Fibroblast of lung (primary cell): ENCODE data around the gene DDX25. TPM values are rescaled to one million over a fixed set of nuclear protein-coding genes. Genes with fewer than 3 reads are reported as not detected.

Experiments used
- DNase-seq, 2 donors: peaks; one replicate each; pipeline versions ENCODE4 v3.0.0 to v3.0.0-alpha.2; 2010; ENCODE audit warnings: low read depth in 2 of 2
- H2AFZ ChIP-seq: 2 replicates; pipeline ENCODE4 v1.5.1; 2012; ENCODE audit warnings: low read length, control low read depth, inconsistent platforms
- H3K27ac ChIP-seq: 2 replicates; pipeline ENCODE4 v1.5.1; 2011; ENCODE audit warnings: low read length, control low read depth; ENCODE audit not compliant: insufficient read depth
- H3K27me3 ChIP-seq: 2 replicates; pipeline ENCODE4 v1.5.1; 2011; ENCODE audit warnings: mild to moderate bottlenecking, low read length; ENCODE audit not compliant: control insufficient read depth, insufficient read depth
- H3K36me3 ChIP-seq: 2 replicates; pipeline ENCODE4 v1.5.1; 2011; ENCODE audit warnings: low read length; ENCODE audit not compliant: control insufficient read depth, insufficient read depth
- H3K4me1 ChIP-seq: 2 replicates; pipeline ENCODE4 v1.5.1; 2011; ENCODE audit warnings: low read length; ENCODE audit not compliant: control insufficient read depth, insufficient read depth; ENCODE audit errors: extremely low read depth
- H3K4me2 ChIP-seq: 2 replicates; pipeline ENCODE4 v1.5.1; 2011; ENCODE audit warnings: low read length, control low read depth; ENCODE audit not compliant: insufficient read depth; ENCODE audit errors: extremely low read depth
- H3K4me3 ChIP-seq, 4 experiments: fragments of 200-600 bp in 1 of 4; sonication (generic) in 1 of 4; replicated peaks in 1 of 4; 2 replicates each; pipeline ENCODE4 v1.5.1; 2011 to 2016; ENCODE audit warnings: low read length in 4 of 4, low read depth in 3 of 4, mild to moderate bottlenecking in 3 of 4, control low read depth in 2 of 4, inconsistent platforms in 1 of 4, mixed read lengths in 1 of 4; ENCODE audit not compliant: insufficient read depth in 1 of 4; ENCODE audit errors: control extremely low read depth in 1 of 4
- H3K79me2 ChIP-seq: 2 replicates; pipeline ENCODE4 v1.5.1; 2012; ENCODE audit warnings: mild to moderate bottlenecking, low read length, inconsistent platforms; ENCODE audit not compliant: control insufficient read depth, insufficient read depth
- H3K9ac ChIP-seq: 2 replicates; pipeline ENCODE4 v1.5.1; 2011; ENCODE audit warnings: mild to moderate bottlenecking, low read length, control low read depth; ENCODE audit not compliant: insufficient read depth
- H3K9me3 ChIP-seq: 2 replicates; pipeline ENCODE4 v1.5.1; 2012; ENCODE audit warnings: low read depth, low read length; ENCODE audit not compliant: control insufficient read depth, insufficient read depth
- H4K20me1 ChIP-seq: 2 replicates; pipeline ENCODE4 v1.5.1; 2011; ENCODE audit warnings: low read length; ENCODE audit not compliant: control insufficient read depth, insufficient read depth; ENCODE audit errors: extremely low read depth
- EZH2 ChIP-seq: IDR thresholded peaks from 2 replicates; pipeline ENCODE4 v1.5.1; 2012; ENCODE audit warnings: low read length, control low read depth, mild to moderate bottlenecking; ENCODE audit errors: missing control alignments
- polyA plus RNA-seq, 2 donors: library from polyadenylated mRNA; depleted of rRNA in 1 of 2; stranded (reverse) in 1 of 2; unstranded in 1 of 2; fragments of >200 nt; gene quantifications; 2 replicates each; pipeline ENCODE4 v1.2.1, GENCODE V29; 2011 to 2012; ENCODE audit warnings: missing spikeins in 1 of 2
- total RNA-seq: library from RNA; depleted of rRNA; stranded (reverse); fragments of >200 nt; gene quantifications from 2 replicates; pipeline ENCODE4 v1.2.1, GENCODE V29; 2014
- TF ChIP-seq, protein P1 (sequence below), 2 donors: IDR thresholded peaks in 1 of 2; conservative IDR thresholded peaks in 1 of 2; 1 replicate in 1 of 2; 2 replicates in 1 of 2; pipeline ENCODE4 v1.5.1; 2011 to 2012; ENCODE audit warnings: low read length in 2 of 2, control low read depth in 1 of 2, inconsistent platforms in 1 of 2, low read depth in 1 of 2, mild to moderate bottlenecking in 1 of 2

The DDX25 gene
- total and polyA plus RNA-seq, 2 donors (not counting 1 experiment from before 2014, with no cell fraction given): not detected

DNA sequence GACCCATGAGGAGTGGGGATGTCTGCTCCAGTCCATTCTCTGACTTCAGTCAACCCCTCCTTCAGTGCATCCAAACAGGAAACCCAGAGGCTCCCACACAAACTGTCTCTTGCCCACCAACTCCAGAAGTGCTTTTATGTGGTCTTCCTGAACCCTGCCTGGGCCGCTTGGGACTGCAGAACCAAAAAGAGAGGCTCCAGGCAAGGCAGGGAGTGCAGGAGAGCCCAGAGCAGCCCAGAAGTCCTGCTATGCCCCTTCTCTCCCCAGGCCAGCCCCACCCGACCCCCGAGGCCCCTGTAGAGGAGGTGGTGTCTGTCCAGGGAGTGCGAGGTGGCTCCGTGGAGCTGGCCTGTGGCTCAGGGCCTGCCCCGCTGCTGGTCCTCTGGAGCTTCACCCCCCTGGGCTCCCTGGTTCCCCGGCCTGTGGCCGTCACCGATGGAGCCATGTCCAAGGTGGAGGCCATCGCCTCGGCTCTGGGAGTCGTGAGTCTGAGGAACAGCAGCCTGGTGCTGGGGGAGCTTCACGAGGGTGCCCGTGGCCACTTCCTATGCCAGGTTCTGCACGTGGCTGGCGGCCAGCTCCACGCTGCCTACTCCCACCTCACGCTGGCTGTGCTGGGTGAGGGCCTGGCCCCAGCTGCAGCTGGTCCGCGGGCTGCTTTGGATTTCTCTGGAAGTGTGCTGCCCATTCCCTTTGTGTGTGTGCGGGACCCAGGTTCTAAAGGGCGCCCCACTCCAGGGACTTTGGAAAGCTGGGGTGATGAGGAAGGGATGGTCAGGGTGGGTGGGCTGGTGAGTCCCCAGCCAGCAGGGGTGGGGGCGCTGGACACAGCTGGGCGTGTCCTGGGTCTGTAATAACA lies 43.3 kb downstream of the DDX25 start:
- Histone ChIP-seq H3K79me2 (no peaks in the 10 kb centered on the region), H3K4me1 (no peaks in the 10 kb centered on the region), H2AFZ (no peak overlapping the region), H3K36me3 (no peaks in the 10 kb centered on the region), H3K4me2 (no peak overlapping the region), H3K9me3 (no peaks in the 10 kb centered on the region), H3K4me3 (no peak overlapping the region), H3K27ac (no peak overlapping the region), H4K20me1 (no peaks in the 10 kb centered on the region), H3K27me3 (peaks cover 2% of the 10 kb centered on the region), H3K9ac (no peak overlapping the region)
- TF ChIP-seq, protein P1, sequence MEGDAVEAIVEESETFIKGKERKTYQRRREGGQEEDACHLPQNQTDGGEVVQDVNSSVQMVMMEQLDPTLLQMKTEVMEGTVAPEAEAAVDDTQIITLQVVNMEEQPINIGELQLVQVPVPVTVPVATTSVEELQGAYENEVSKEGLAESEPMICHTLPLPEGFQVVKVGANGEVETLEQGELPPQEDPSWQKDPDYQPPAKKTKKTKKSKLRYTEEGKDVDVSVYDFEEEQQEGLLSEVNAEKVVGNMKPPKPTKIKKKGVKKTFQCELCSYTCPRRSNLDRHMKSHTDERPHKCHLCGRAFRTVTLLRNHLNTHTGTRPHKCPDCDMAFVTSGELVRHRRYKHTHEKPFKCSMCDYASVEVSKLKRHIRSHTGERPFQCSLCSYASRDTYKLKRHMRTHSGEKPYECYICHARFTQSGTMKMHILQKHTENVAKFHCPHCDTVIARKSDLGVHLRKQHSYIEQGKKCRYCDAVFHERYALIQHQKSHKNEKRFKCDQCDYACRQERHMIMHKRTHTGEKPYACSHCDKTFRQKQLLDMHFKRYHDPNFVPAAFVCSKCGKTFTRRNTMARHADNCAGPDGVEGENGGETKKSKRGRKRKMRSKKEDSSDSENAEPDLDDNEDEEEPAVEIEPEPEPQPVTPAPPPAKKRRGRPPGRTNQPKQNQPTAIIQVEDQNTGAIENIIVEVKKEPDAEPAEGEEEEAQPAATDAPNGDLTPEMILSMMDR (conservative IDR thresholded peaks at IDR 0.05 in 1 of 2, IDR thresholded peaks at IDR 0.05 in 1 of 2; ENCODE audit: low read depth in 1 of 2, low read length in 2 of 2): no peak
- no peak for TF ChIP-seq EZH2
- DNase-seq: no peak

DNA sequence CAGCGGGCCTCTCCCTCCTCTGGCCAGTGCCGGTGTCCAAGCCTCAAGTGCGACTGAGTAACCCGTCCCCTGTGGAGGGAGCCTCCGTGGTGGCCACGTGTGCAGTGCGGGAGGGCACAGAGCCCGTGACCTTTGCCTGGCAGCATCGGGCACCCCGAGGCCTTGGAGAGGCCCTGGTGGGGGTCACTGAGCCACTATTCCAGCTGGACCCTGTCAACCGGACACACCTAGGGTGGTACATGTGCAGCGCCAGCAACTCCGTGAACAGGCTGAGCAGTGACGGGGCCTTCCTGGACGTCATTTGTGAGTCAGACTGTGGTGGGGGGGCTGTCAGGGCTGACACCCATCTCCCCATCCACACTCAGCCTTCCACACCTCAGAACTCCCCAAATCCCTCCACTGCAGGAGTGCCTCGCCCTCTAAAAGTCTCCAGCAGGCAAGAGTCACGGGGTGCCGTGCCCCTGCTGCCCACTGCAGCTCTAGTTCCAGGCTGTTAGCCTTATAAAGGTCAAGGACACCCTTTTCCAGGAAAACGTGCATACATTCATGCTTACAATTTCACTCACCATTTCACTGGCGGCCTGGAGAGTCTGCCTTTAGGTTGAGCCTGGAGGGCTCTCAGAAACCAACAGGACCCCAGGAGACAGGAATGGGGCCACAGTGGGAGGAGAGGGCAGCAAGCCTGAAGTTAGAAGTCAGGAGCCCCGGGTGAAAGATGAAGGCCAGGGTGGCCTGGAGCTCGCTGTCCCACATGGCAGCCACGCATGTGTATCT lies 44.2 kb downstream of the DDX25 start:
- TF ChIP-seq, protein P1 (conservative IDR thresholded peaks at IDR 0.05 in 1 of 2, IDR thresholded peaks at IDR 0.05 in 1 of 2; ENCODE audit: low read depth in 1 of 2, low read length in 2 of 2): no peak
- TF ChIP-seq EZH2: no peak
- H3K4me3 ChIP-seq: no peak overlapping the region
- no peak for DNase-seq
- H3K4me1 ChIP-seq: no peaks in the 10 kb centered on the region
- no peaks in the 10 kb centered on the region for H3K9me3 ChIP-seq
- no peak overlapping the region for H2AFZ ChIP-seq
- no peak overlapping the region for H3K9ac ChIP-seq
- H3K79me2 ChIP-seq: no peaks in the 10 kb centered on the region
- H3K27me3 ChIP-seq: peaks cover 2% of the 10 kb centered on the region
- no peaks in the 10 kb centered on the region for H3K36me3 ChIP-seq
- H4K20me1 ChIP-seq: no peaks in the 10 kb centered on the region
- no peak overlapping the region for H3K27ac ChIP-seq
- H3K4me2 ChIP-seq: no peak overlapping the region
